Stimulated activated CD8-positive, alpha-beta memory T cell treated with anti-CD3 and anti-CD28 coated beads, Interleukin-7, amount 100 ng/mL, for 48 hours (primary cell): ENCODE data around the gene ARID5A.

ENCODE experiments used
- DNase-seq, 2 donors: peaks; one replicate each; pipeline ENCODE4 v3.0.0-alpha.2; 2020; ENCODE audit warnings: low read depth in 1 of 2; ENCODE audit errors: extremely low read depth in 1 of 2

The ARID5A gene

DNA sequence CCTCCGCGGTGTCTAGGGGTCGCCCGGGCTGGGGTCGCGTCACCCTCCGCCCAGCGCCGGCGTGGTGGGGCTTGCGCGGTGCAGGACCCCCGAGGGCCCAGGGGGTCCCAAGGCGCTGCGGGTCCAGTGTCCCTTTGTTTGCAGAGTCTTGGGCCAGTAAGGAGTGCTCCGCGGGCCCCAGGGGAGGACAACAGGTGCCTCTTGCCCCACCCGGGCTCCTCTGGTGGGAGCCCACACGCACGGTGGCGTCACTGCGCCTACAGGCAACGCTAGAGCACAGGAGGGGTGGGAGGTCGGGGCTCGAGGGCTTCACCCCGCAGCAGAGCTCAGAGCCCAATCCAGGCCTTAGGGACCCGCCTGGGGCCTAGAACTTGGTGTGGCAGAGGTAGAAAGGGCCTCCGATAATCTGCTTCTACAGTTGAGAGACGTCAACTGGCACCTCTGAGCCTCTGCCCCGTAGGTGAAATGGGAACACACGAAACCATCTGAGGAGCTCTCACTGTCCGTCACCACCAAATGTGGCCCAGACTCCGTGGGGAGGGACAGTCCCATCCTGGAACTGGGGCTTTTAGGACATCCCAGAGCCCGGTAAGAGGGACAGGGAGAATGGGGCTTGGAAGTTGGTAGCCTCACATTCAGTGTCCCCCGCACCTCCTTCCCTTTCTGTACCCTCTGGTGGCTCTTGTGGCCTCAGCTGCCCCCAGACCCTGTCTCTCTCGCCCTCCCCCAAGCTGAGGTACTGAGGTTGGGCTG, 1.4 kb downstream of the ARID5A start:
- DNase-seq: no peak

DNA sequence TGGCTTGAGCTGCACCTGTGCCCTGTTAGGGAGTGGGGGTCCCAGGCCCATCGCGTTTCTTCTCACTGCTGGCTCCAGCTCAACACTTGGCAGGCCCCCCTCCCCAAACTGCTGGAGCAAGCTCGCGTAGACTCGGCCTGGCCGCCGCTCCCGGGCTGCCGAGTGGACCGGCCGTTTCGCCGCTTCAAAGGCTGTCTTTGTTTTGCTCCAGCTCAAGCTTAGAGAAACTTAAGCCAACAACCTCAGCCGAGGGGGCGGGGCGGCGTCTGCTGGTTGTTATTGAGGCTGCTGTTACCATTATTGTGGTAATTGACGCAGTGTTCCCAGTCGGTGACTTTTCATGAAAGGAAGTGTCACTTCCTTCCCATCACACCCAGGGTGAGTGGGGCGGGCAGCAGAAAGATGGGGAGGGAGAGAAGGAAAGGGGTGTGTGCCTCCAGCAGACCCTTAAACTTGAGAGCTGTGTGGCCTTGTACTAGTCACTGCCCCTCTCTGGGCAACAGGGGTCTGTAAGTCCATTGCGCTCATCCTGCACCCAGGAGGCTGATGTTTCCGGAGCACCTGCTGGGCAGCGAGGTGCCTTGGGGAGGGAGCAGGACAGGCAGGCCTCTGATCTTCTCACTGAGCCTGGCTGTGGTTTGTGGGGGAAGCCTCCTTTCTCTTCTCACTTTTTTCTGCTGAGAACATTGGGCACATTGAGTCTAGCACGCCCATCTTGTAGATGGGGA, 2.1 kb downstream of the ARID5A start:
- DNase-seq: peak; percentile 74 to 90

DNA sequence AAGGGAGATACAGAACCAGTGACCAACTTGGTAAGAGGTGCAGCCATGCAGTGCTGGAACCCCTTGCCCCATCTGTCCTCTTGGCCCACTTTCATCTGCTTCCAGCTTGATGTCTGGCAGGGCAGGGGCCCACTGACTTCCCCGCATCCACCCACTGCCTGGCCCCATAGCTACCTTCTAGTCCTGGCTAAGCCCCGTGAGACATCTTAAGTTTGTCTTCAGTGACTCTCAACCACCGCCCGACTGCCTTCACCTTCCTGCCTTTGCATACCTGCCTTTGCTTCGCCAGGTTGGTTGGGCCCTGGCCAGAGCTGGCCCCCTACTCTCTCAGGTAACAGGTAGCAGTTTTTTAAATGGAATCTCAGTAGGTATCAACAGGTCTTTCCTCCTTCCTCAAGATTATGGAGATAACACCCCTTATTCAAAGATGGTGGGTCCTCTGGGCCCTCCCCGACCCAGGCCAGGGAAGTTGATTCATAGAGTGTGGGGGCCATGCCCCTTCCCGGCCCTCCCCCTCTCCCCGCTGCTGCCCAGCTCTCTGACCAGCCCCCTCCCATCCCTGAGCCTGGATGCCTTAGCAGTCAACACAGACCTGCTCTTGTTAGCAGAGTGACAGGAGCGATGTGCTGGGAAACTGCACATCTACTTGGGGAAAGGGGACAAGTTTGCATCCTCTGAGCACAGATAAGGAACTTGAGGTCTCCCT, 2.8 kb downstream of the ARID5A start:
- no peak for DNase-seq

DNA sequence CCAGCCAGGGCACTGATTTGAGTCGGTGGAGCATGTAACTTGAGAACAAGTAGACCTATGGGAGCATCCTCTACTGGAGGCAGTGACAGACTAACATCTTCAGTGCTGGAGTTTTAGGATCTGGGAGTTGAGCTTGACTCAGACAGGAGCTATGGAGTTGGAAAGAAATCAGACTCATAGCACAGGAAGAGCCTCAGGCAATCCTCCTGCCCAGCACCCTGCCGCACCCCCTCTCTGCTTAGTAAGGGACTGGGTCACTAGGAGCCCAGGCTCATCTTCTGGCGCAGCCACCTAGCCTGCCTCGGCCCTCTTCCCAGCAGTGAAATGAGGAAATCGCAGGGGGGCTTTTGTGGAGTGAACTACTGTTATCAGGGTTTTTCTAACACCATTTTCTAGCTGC, 3.6 kb downstream of the ARID5A start:
- DNase-seq: no peak

DNA sequence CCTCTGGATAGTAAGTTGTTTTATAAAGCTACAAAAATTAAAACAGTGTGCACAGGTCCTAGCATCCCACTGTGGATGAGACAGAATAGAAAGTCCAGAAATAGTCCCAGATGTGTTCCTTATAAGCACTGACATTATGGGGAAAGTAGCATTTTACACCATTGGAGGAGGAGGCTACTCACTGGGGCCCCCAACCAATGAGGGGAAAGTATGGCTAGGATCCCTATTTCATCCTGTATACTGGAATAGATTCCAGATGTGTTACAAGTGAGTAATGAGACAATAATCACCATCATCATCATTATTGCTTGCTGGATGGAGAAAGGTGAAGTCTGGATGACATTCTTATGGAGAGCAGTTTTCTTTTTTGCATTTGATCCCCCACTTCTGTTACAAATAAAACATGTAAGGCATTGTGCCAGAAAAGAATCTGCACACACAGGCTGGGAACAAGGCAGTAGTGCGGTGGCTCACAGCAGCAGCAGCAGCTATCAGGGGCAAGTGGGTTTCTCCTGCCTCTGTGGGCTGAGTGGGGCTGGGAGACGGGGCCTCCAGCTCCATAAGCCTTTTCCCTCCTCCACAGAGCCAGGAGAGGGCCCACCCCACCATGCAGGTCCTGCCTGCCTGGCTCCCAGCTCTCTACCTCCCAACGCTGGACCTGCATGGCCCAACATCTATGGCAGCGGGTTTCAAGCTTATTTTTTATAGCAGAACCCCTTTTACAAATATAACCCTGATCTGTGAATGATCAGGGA, 5.0 kb downstream of the ARID5A start:
- no peak for DNase-seq

DNA sequence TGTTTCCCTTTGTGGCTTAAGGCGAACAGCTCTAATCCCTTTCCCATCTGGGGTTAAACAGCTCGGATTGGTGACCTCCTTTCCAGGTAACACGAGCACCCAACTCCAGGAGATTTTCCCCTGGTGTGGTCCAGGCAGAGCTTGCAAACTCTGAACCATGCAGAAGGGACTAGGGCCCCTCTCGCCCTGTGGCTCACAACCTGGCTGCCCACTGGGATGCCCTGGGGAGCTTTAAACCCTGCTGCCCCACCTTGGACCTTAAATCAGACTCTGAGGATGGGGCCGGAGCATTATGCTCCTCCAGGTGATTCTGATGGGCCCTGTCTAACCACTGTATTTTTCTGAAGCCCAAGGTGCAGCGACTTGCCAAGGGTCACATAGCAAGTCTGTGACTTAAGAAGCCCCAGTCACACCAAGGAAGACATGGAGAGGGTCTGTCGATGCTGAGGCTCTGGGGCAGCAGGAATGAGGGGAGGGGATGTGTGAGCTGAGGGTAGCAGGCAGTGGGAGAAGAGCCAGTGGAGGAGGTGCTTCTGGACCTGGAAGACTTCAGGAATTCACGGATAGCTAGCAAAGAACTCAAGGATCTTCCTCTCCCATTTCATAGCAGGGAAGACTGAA, 5.9 kb downstream of the ARID5A start:
- no peak for DNase-seq

DNA sequence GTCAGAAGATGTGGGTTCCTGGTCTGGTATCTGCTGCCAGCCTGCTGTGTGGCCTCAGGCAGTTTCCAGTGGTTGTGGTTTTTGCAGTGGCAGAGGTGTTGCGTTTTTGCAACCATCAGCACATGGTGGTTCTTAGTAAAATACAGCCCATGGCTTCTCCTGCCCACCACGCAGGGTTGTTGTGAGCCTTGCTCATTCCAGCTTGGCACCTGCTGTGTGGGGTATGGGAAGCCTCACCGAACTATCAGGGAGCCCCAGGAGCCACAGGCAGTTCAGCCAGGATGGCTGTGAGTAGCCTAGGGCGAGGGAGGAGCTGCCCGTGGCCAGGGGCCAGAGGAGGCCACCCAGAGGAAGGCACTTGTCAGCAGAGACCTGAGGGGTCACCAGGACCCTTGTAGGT, 9.8 kb downstream of the ARID5A start:
- DNase-seq: no peak

DNA sequence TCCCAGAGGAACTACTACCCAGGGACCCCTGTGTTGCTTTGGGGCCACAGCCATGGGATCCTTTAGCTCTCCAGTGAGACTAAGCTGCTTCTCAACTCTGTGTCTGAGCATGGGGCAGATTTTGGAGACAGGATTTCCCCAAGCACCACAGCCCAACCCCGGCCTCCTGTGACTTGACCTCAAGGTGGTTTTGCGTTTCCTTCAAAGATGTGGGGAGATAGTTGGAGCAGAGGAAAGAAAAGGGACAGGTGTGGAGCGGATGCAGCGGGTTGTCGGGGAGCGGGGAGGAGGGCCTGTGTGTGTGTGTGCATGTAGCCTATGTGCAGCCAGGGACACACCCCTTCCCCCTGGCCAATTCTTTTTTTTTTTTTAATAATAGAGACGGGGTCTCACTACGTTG, 10.2 kb downstream of the ARID5A start:
- DNase-seq: no peak

DNA sequence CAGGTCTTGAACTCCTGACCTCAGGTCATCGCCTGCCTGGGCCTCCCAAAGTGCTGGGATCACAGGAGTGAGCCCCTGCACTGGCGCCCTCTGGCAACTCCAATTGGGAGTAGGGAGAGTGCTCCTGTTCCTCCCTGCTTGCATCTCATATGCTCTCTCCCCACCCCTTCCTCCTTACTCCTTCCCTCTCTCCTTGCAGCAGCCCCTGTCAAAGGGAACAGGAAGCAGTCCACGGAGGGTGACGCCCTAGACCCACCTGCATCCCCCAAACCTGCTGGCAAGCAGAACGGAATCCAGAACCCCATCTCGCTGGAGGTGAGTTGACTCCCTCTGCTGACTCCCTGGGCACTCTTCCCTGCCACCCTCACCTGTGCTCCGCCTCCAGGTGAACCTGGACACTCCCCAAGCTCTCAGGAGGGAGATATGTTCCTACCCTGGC, 10.7 kb downstream of the ARID5A start:
- no peak for DNase-seq

DNA sequence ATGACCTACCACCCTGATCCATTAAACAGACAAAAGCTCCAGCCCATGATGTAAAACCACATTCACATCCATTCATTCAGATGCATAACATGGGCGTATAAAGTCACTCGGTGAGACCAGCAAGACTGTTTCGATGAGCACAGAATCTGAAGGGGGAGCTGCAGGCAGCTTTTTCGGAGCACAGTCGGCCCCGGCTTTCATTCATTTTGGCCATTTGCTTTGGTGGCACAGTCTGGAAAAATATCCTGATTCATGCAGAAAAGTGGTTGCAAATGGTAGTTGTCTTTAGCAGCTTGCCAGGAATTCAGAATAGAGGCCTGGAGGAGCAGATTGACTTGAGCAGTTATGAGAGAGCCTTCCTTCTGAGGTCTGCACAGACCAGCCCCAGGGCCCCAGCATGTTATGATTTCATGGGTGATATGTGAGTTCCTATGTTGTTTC, 11.2 kb downstream of the ARID5A start:
- no peak for DNase-seq

DNA sequence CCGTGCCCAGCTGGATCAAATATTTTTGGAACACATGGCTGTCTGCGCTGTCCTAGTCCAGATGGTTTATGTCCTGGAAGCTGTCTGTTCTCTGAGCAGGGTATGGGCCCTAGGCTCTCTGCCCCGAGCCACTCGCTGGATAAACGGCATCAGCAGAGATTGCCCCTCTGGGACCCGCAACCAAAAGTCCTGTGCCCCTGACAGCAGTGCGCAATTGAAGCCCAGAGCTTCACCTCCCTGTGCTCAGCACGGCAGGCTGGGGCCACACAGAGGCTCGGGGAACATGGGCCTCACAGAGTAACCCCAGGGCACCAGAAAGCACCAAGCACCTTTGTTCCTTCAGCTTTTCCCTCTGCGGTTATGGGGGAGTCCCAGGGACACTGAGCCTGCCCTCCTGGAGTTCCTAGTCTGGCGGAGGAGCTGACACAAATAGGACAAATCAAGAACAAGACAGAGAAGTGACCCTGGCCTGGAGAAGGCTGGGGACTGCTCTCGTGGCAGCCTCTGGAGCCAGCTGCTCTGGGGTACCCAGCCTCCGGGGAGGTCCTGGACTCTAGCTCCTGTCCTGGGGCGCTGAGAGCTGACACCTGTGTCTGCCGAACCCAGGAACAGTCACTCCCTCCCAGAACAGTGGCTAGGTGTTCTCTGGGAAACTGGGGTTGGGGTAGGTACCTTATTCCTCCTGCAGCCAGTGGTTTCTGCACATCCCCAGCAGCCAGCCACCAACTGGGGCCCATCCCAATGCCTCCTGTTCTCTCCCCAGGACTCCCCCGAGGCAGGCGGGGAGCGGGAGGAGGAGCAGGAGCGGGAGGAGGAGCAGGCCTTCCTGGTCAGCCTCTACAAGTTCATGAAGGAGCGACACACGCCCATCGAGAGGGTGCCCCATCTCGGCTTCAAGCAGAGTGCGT, 12.3 kb downstream of the ARID5A start:
- no peak for DNase-seq

DNA sequence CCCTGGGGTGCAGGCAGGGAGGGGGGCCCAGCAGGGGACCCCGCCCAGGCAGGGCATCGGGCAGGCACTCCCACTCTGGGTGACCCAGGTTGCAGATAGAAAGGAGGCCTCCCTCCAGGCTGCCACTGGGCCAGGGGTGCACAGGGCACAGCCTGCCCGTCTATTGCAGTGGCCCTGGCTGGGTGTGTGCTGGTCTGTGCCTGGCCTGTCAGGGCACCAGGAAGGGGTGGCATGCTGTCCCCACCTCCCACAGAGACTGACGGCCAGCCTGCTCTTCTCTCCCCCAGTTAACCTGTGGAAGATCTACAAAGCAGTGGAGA, 12.9 kb downstream of the ARID5A start:
- no peak for DNase-seq

DNA sequence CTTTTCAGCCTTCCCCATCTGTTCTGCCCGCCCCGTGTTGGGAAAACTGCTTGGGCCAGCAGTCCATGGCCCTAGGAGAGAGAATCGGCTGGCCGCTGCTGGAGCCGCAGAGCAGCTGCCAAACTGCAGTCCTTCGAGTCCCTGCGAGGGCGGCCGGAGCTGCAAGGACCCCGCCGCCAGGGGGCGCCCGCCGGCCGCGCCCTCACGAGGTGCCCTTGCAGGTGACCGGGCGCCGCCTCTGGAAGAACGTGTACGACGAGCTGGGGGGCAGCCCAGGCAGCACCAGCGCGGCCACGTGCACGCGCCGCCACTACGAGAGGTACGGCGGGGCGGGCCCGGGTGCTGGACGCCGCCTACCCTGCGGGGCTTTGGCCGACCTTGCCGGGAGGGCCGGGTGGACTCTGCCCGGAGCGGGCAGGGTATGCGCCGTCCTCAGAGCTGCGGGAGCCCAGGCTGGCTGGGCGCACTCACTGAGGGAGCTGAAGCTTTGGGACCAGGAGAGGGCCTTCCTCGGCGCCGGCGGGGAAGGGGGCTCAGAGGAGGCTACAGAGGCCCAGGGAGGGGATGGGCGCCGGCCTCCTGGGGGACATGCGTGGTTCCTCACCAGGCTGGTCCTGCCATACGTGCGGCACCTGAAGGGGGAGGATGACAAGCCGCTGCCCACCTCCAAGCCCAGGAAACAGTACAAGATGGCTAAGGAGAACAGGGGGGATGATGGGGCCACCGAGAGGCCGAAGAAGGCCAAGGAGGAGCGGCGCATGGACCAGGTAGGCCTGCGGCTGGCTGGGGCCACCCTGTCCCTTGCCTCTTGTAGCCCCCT, 13.6 kb downstream of the ARID5A start:
- DNase-seq: no peak

DNA sequence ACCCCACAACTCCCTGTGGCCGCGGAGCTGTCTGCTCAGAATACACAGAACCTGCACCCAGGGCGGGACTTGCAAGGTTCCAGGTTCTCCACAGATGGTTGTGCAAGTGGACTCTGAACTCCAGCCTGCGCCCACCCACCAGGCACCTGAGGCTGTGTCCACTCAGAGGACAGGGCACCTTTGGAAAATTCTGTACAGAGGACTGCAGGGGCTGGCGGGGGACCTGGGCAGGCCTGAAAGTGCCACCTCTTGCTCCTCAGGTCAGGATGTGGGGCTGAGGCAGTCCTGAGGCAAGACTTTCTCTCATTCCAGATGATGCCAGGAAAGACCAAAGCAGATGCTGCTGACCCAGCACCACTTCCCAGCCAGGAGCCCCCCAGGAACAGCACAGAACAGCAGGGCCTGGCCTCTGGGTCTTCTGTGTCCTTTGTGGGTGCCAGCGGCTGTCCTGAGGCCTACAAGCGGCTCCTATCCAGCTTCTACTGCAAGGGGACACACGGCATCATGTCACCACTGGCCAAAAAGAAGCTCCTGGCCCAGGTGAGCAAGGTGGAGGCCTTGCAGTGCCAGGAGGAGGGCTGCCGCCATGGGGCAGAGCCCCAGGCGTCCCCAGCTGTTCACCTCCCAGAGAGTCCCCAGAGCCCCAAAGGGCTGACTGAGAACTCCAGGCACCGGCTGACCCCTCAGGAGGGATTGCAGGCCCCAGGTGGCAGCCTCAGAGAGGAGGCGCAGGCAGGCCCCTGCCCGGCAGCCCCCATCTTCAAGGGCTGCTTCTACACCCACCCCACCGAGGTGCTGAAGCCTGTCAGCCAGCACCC, 14.4 kb downstream of the ARID5A start:
- DNase-seq: no peak

DNA sequence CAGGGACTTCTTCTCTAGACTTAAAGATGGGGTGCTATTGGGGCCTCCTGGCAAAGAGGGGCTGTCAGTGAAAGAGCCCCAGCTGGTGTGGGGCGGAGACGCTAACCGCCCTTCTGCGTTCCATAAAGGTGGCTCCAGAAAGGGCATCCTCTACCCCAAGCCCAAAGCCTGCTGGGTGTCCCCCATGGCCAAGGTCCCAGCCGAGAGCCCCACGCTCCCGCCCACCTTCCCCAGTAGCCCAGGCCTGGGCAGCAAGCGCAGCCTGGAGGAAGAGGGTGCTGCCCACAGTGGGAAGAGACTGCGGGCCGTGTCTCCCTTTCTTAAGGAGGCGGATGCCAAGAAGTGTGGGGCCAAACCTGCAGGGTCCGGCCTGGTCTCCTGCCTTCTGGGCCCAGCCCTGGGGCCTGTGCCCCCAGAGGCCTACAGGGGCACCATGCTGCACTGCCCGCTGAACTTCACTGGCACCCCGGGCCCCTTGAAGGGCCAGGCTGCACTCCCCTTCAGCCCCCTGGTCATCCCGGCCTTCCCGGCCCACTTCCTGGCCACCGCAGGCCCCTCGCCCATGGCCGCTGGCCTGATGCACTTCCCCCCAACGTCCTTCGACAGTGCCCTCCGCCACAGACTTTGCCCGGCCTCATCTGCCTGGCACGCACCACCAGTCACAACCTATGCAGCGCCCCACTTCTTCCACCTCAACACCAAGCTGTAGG, 15.2 kb downstream of the ARID5A start:
- DNase-seq: no peak

DNA sequence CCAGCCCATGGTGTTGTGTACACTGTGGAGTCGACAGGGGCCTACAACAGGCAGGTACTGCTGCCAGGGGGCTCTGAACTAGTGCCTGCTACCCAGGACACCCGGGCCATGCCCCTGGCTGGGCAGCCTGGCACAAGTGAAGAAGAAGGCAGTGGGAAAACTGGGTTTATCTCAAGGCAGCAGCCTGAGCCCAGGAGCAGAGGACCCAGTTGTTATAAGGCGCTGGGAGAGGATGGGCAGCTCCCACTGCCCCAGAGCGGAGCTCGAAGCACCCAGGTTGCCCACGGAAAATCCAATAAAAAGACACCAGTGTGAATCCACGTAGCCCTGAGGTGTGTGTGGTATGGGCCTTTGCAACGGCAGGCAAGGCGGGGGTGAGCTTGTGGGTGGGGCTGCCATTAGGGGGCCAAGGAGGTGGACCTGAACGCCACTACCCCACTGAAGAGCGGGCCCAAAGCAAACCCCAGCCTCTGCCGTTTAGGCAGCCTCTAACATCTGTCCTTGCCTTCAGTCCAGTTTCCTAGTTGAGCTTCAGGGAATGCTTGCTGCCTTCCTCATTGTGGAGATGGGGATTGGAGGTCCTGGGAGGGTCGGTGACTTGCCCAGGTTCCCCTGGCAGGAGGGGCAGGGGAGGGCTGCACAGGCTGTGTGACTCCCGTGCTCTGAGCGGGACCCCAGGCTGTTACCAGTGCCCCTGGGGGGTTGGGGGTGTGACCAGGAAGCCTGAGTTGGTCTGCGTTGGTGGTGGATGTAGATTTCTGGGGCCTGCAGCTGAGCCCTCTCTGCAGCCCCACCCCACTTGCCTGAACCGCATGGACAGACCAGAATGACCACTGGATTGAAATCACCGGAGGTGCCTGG, 16.0 kb downstream of the ARID5A start:
- DNase-seq: no peak
